ENCODE measurements around the gene SNX19. TPM values are rescaled to one million over a fixed set of nuclear protein-coding genes. Genes with fewer than 3 reads are reported as not detected.

SNX19 gene
- total and polyA plus RNA-seq, 9 donors: 19.3 to 77.4 (median 45.0) TPM

- TF ChIP-seq CTCF (IDR thresholded peaks at IDR 0.05): no peak
- no peak for TF ChIP-seq POLR2A (IDR thresholded peaks at IDR 0.05)
- WGBS, 3 donors: 44 to 60% (median 51%) methylated on average over 8 of the region's 8 CpGs
These were observed 631 bp upstream of the SNX19 start for GRCh38 chr11:130916910-130917309.

GRCh38 chr11:130915603-130916237 lies 559 bp downstream of the SNX19 start:
- intact Hi-C loops (cut with DNase I): no loop called here
- WGBS, 3 donors: 31 to 42% (median 32%) methylated on average over 19 to 21 of the region's 21 CpGs
- H3K27ac ChIP-seq: peak overlapping the region in 1 of 2 donors; percentile 28
- peak in 3 of 5 donors; percentile 33 to 46 (median 34) for DNase-seq
- H3K4me3 ChIP-seq: peak overlapping the region; percentile 89
- H3K27me3 ChIP-seq: no peaks in the 10 kb centered on the region
- no peak for TF ChIP-seq POLR2A (IDR thresholded peaks at IDR 0.05)
- no peak for TF ChIP-seq EP300 (IDR thresholded peaks at IDR 0.05)
- TF ChIP-seq CTCF (IDR thresholded peaks at IDR 0.05): no peak
- H3K36me3 ChIP-seq: no peaks in the 10 kb centered on the region
- H3K4me1 ChIP-seq (ENCODE audit: insufficient read depth): peaks cover 7% of the 10 kb centered on the region
- no peaks in the 10 kb centered on the region for H3K9me3 ChIP-seq

More at GRCh38 chr11:130916910-130917309, 631 bp upstream of the SNX19 start:
- H3K27me3 ChIP-seq: no peaks in the 10 kb centered on the region
- DNase-seq: no peak
- H3K4me1 ChIP-seq (ENCODE audit: insufficient read depth): peaks cover 7% of the 10 kb centered on the region
- H3K27ac ChIP-seq: no peak overlapping the region
- H3K9me3 ChIP-seq: no peaks in the 10 kb centered on the region
- intact Hi-C loops (cut with DNase I): no loop called here
- H3K36me3 ChIP-seq: no peaks in the 10 kb centered on the region
- H3K4me3 ChIP-seq: peak overlapping the region; percentile 89

- H3K4me1 ChIP-seq (ENCODE audit: insufficient read depth): peaks cover 7% of the 10 kb centered on the region
- H3K27ac ChIP-seq: no peak overlapping the region
- DNase-seq: no peak
- no peaks in the 10 kb centered on the region for H3K36me3 ChIP-seq
- H3K4me3 ChIP-seq: no peak overlapping the region
- 93 to 95% (median 93%) methylated on average over 2 of the region's 2 CpGs for WGBS, 3 donors
- no peaks in the 10 kb centered on the region for H3K9me3 ChIP-seq
- intact Hi-C loops (cut with DNase I): no loop called here
- no peaks in the 10 kb centered on the region for H3K27me3 ChIP-seq
- no peak for TF ChIP-seq EP300 (IDR thresholded peaks at IDR 0.05)
- no peak for TF ChIP-seq CTCF (IDR thresholded peaks at IDR 0.05)
- TF ChIP-seq POLR2A (IDR thresholded peaks at IDR 0.05): no peak
These were observed 3.0 kb downstream of the SNX19 start for GRCh38 chr11:130913268-130913667.

GRCh38 chr11:130912552-130912951 lies 3.7 kb downstream of the SNX19 start:
- intact Hi-C loops (cut with DNase I): no loop called here
- Histone ChIP-seq H3K27ac (no peak overlapping the region), H3K4me3 (no peak overlapping the region), H3K4me1 (ENCODE audit: insufficient read depth) (peaks cover 7% of the 10 kb centered on the region), H3K9me3 (no peaks in the 10 kb centered on the region), H3K36me3 (no peaks in the 10 kb centered on the region), H3K27me3 (no peaks in the 10 kb centered on the region)
- 91 to 97% (median 95%) methylated on average over 6 of the region's 6 CpGs for WGBS, 3 donors
- TF ChIP-seq CTCF (IDR thresholded peaks at IDR 0.05) (no peak), POLR2A (IDR thresholded peaks at IDR 0.05) (no peak), EP300 (IDR thresholded peaks at IDR 0.05) (no peak)
- no peak for DNase-seq
